Parathyroid adenoma (tissue), 2 donors: ENCODE measurements around the gene ATAD2B.

Experiments
- H2AFZ ChIP-seq: fragments of 300-600 bp; sonication (generic); one replicate; pipeline ENCODE4 v1.7.0; 2017; ENCODE audit warnings: antibody characterized with exemption, mild to moderate bottlenecking
- H3K27ac ChIP-seq: fragments of 300-600 bp; sonication (generic); one replicate; pipeline ENCODE4 v1.7.0; 2017
- H3K27me3 ChIP-seq: fragments of 300-600 bp; sonication (generic); one replicate; pipeline ENCODE4 v1.7.0; 2017; ENCODE audit warnings: low read length; ENCODE audit not compliant: control insufficient read depth, insufficient read depth
- H3K36me3 ChIP-seq: fragments of 300-600 bp; sonication (generic); one replicate; pipeline ENCODE4 v1.7.0; 2017; ENCODE audit warnings: low read length; ENCODE audit not compliant: control insufficient read depth, insufficient read depth
- H3K4me1 ChIP-seq: fragments of 300-600 bp; sonication (generic); one replicate; pipeline ENCODE4 v1.7.0; 2017; ENCODE audit warnings: control low read depth
- H3K4me2 ChIP-seq: fragments of 300-600 bp; sonication (generic); one replicate; pipeline ENCODE4 v1.7.0; 2017; ENCODE audit warnings: low read length
- H3K4me3 ChIP-seq: fragments of 300-600 bp; sonication (generic); one replicate; pipeline ENCODE4 v1.7.0; 2017; ENCODE audit warnings: low read depth, low read length
- H3K79me2 ChIP-seq: fragments of 300-600 bp; sonication (generic); one replicate; pipeline ENCODE4 v1.7.0; 2017; ENCODE audit warnings: control low read depth
- H3K9ac ChIP-seq: fragments of 300-600 bp; sonication (generic); one replicate; pipeline ENCODE4 v1.7.0; 2017; ENCODE audit warnings: mild to moderate bottlenecking
- H3K9me3 ChIP-seq: fragments of 300-600 bp; sonication (generic); one replicate; pipeline ENCODE4 v1.7.0; 2017; ENCODE audit warnings: low read length; ENCODE audit not compliant: control insufficient read depth
- TF ChIP-seq, protein P1 (sequence below): fragments of 300-600 bp; sonication (generic); IDR thresholded peaks from one replicate; pipeline ENCODE4 v1.7.0; 2017; ENCODE audit warnings: antibody characterized with exemption, mild to moderate bottlenecking
- donor health status: primary hyperparathyroidism.

Gene ATAD2B

GRCh38 chr2:23947350-23947749 is 20.4 kb upstream of the ATAD2B start:
- Histone ChIP-seq H3K9ac (no peak overlapping the region), H3K36me3 (no peaks in the 10 kb centered on the region), H3K27ac (no peak overlapping the region), H3K4me3 (no peak overlapping the region), H3K4me1 (peaks cover 3% of the 10 kb centered on the region), H3K4me2 (no peak overlapping the region), H3K27me3 (no peaks in the 10 kb centered on the region), H3K9me3 (no peaks in the 10 kb centered on the region), H3K79me2 (peaks cover 28% of the 10 kb centered on the region), H2AFZ (no peak overlapping the region)
- TF ChIP-seq, protein P1, sequence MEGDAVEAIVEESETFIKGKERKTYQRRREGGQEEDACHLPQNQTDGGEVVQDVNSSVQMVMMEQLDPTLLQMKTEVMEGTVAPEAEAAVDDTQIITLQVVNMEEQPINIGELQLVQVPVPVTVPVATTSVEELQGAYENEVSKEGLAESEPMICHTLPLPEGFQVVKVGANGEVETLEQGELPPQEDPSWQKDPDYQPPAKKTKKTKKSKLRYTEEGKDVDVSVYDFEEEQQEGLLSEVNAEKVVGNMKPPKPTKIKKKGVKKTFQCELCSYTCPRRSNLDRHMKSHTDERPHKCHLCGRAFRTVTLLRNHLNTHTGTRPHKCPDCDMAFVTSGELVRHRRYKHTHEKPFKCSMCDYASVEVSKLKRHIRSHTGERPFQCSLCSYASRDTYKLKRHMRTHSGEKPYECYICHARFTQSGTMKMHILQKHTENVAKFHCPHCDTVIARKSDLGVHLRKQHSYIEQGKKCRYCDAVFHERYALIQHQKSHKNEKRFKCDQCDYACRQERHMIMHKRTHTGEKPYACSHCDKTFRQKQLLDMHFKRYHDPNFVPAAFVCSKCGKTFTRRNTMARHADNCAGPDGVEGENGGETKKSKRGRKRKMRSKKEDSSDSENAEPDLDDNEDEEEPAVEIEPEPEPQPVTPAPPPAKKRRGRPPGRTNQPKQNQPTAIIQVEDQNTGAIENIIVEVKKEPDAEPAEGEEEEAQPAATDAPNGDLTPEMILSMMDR = no peak

GRCh38 chr2:23944976-23945375 is 18.1 kb upstream of the ATAD2B start:
- no peak overlapping the region for H3K4me2 ChIP-seq
- H3K79me2 ChIP-seq = peaks cover 36% of the 10 kb centered on the region
- H2AFZ ChIP-seq = no peak overlapping the region
- no peak overlapping the region for H3K9ac ChIP-seq
- no peaks in the 10 kb centered on the region for H3K36me3 ChIP-seq
- peaks cover 3% of the 10 kb centered on the region for H3K4me1 ChIP-seq
- no peaks in the 10 kb centered on the region for H3K27me3 ChIP-seq
- TF ChIP-seq, protein P1 = no peak
- H3K27ac ChIP-seq = no peak overlapping the region
- no peaks in the 10 kb centered on the region for H3K9me3 ChIP-seq
- H3K4me3 ChIP-seq = no peak overlapping the region

DNA sequence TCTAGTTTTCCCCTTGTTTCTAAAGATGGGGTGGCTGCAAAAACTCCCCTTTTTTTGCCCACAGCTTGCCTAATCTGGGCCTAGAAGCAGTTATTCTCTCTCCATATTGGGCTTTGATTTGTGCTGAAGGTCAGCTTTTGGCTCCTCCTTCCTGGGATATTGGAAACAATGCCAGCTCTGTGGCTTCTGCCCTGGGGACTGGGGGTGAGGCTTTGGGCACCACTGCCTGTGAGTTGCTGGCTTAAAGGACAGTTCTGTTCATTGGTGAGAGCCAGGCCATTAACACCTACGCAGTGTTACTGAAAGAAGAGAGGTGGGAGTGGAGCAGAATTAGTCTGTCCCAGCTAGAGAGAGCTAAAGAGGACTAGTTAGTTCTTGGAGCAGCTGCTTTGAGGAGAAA is 17.6 kb upstream of the ATAD2B start:
- Histone ChIP-seq H3K4me1 (peaks cover 3% of the 10 kb centered on the region), H3K27me3 (no peaks in the 10 kb centered on the region), H2AFZ (no peak overlapping the region), H3K9ac (no peak overlapping the region), H3K36me3 (no peaks in the 10 kb centered on the region), H3K9me3 (no peaks in the 10 kb centered on the region), H3K4me2 (no peak overlapping the region), H3K4me3 (no peak overlapping the region), H3K27ac (no peak overlapping the region), H3K79me2 (peaks cover 36% of the 10 kb centered on the region)
- TF ChIP-seq, protein P1 = no peak

DNA sequence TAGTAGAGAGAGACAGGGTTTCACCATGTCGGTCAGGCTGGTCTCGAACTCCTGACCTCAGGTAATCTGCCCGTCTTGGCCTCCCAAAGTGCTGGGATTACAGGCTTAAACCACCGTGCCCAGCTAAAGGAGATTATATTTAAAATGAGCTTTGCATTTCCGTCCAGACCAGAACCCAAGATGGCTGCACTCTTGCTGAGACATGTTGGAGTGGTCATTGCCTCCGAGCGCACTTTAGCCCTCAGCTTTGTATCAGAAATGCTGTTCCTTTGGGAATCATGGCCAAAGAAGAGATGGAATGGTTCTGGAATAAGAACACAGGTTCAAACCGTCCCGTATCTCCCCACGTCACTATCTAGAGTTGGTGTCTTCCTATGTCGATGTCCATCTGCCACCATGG is 16.7 kb upstream of the ATAD2B start:
- H3K79me2 ChIP-seq = peaks cover 32% of the 10 kb centered on the region
- H2AFZ ChIP-seq = no peak overlapping the region
- no peaks in the 10 kb centered on the region for H3K27me3 ChIP-seq
- H3K36me3 ChIP-seq = no peaks in the 10 kb centered on the region
- H3K4me3 ChIP-seq = no peak overlapping the region
- H3K4me2 ChIP-seq = no peak overlapping the region
- no peaks in the 10 kb centered on the region for H3K9me3 ChIP-seq
- H3K27ac ChIP-seq = no peak overlapping the region
- H3K9ac ChIP-seq = no peak overlapping the region
- TF ChIP-seq, protein P1 = no peak
- H3K4me1 ChIP-seq = peaks cover 3% of the 10 kb centered on the region

DNA sequence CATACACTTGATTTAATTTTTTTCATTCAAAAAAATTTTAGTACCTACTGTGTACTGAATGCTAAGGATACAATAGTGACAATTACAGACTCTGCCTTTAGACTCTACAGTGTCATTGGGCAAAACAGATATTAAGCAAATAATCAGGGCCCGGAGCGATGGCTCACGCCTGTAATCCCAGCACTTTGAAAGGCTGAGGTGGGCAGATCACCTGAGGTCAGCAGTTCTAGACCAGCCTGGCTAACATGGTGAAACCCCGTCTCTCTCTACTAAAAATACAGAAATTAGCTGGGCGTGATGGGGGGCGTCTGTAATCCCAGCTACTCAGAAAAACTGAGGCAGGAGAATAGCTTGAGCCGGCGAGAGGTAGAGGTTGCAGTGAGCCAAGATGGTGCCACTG is 14.7 kb upstream of the ATAD2B start:
- TF ChIP-seq, protein P1 = no peak
- no peak overlapping the region for H3K9ac ChIP-seq

More for the DNA sequence above, 14.7 kb upstream of the ATAD2B start:
- Histone ChIP-seq H2AFZ (peak overlapping the region; percentile 93), H3K79me2 (peaks cover 32% of the 10 kb centered on the region), H3K36me3 (no peaks in the 10 kb centered on the region), H3K4me3 (peak overlapping the region; percentile 11), H3K4me2 (no peak overlapping the region), H3K4me1 (peaks cover 3% of the 10 kb centered on the region), H3K27me3 (no peaks in the 10 kb centered on the region), H3K27ac (no peak overlapping the region), H3K9me3 (no peaks in the 10 kb centered on the region)
